ENCODE measurements around the gene BCL2L14.
"Not testable (repeated sequence)": the region's sequence is repeated elsewhere in the genome, so short reads cannot be mapped to it uniquely, and the experiment has no call there.

BCL2L14 gene

GRCh38 chr12:12107678-12108077, 36.9 kb downstream of the BCL2L14 start:
- no peak for DNase-seq (ENCODE audit: low read depth in 1 of 2, low spot score in 1 of 2)

DNA sequence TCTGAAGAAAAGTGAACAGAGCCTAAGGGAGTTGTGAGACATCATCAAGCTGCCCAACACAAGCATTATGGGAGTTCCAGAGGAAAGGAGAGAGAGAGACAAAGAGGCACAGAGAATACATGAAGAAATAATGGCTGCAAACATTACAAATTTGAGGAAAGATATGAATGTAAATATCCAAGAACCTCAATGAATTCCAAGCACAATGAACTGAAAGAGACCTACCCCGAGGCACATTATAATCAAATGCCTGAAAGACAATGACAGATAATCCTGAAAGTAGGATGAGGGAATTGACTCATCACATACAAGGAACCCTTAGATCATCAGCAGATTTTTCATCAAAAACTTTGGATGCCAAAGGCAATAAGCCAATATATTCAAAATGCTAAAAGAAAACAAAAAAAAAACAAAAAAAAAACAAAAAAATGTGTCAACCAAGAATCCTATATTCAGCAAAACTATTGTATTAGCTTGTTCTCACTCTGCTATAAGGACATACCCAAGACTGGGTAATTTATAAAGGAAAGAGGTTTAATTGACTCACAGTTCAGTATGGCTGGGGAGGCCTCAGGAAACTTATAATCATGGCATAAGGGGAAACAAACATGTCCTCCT, 37.8 kb downstream of the BCL2L14 start:
- DNase-seq (ENCODE audit: low read depth in 1 of 2, low spot score in 1 of 2) = no peak

- peak in 1 of 2 donors; percentile 4 for DNase-seq (ENCODE audit: low read depth in 1 of 2, low spot score in 1 of 2)
These were observed 40.3 kb downstream of the BCL2L14 start for GRCh38 chr12:12110923-12111555.

DNA sequence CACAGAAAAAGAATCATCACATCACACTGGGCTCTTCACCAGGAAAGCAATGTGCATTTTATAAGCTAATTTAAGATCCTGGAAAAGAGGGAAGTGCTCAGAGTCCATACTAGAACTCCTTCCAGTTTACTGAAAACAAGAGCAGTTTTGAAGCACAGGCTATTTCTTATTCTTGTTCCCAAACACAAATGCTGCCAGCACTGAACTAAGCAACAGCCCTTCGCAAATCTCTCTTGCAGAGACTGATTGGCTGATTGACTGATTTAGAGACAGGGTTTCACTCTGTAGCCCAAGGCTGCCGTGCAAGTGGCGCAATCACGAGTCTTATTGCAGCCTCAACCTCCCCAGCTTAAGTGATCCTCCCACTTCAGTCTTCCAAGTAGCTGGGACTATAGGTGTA, 44.8 kb downstream of the BCL2L14 start:
- DNase-seq (ENCODE audit: low read depth in 1 of 2, low spot score in 1 of 2) = no peak

- DNase-seq (ENCODE audit: low read depth in 1 of 2, low spot score in 1 of 2) = no peak
These were observed 45.9 kb downstream of the BCL2L14 start for GRCh38 chr12:12116677-12117076.

GRCh38 chr12:12121061-12121460, 50.3 kb downstream of the BCL2L14 start:
- DNase-seq (ENCODE audit: low read depth in 1 of 2, low spot score in 1 of 2) = no peak

DNA sequence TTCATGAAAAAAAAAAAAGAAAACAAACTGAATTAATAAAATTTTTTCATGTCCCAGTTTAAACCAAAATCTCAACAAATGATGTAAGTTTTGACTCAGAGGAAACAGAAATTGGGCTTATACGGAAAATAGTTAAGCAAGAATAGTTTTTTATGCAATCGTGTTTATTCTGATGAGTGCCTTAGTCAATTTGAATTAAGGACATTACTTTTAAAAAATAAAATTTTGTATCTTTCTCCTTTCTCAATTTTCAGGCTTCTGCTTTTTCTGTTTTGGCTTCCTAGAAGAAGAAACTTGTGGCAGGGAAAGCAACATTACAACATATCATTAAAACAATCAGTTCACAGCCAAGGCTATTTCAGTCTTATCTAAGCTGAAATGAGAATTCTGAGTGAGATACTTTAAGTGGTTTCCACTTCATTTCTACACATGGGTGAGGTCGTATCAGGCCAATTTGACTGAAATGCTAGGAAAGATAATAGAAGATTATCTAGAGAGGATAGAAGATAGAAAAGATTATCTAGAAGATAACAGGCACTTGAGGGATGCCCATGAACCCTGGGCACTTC, 52.4 kb downstream of the BCL2L14 start:
- DNase-seq (ENCODE audit: low read depth in 1 of 2, low spot score in 1 of 2) = no peak

DNA sequence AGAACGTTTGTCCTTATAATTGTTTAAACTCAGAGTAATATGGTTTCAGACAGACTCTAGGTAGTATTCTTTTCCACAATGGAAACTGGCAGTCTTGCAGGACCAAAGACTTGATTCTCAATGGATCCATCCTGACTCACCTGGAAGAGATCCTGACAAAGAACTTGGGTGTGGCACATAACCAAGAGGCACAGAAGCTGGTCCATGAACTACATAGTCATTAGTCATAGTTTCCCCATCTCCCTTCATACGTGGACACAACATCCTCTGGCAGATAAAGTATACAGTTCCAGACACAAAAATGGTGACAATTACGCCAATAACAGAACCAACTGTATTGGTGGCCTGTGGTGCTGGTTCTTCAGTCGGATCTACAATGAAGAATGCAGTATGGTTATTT, 55.8 kb downstream of the BCL2L14 start:
- no peak for DNase-seq (ENCODE audit: low read depth in 1 of 2, low spot score in 1 of 2)

DNA sequence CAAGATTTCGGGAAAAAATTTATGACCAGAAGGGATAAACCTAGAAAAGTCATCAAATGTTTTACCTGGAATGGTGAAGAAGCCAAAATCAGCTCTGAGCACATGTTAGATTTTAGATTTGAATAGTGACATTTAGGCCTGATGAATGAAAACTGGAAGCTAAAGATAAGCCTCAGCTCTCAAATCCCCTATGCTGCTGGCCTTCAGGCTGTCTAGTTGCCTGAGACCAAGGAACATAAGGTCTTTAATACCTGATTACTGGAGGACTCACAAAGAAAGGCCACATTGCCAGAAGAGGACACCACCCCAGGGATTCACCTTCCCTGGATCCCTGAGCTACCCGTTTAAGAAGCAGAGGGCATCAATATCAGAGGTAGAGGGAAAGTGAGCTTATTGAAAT, 56.6 kb downstream of the BCL2L14 start:
- no peak for DNase-seq (ENCODE audit: low read depth in 1 of 2, low spot score in 1 of 2)

GRCh38 chr12:12128670-12129069, 57.9 kb downstream of the BCL2L14 start:
- no peak for DNase-seq (ENCODE audit: low read depth in 1 of 2, low spot score in 1 of 2)

DNA sequence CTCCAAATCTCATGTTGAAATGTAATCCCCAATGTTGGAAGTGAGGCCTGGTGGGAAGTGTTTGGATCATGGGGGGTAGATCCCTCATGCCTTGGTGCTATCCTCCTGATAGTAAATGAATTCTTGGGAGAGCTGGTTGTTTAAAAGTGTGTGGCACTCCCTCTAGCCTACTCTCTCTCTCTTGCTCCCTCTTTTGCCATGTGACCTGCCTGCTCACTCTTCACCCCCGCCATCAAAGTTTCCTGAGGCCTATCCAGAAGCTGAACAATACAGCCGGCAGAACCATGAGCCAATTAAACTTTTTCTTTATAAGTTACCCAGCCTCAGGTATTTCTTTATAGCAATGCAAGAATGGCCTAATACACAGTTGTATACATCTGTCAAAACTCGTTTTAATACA, 62.5 kb downstream of the BCL2L14 start:
- DNase-seq (ENCODE audit: low read depth in 1 of 2, low spot score in 1 of 2) = no peak

DNA sequence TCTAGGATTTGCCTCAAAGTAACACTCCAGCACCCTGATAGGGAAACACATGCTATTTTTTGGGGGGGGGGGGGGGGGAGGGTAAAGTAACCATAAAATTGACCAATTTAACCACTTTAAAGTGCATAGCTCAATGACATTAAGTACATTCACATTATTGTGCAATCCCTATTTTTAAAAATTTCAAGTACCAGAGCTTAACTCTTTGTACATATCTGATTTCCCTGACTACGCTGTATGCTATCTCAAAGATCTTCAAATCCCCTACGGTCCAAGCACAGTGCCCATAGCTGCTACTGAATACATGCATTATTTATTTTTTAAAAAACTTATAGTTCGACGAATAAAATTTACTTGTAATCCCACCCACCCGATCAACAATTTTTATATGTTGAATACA, 63.0 kb downstream of the BCL2L14 start:
- DNase-seq (ENCODE audit: low read depth in 1 of 2, low spot score in 1 of 2) = no peak

GRCh38 chr12:12138203-12139154, 67.7 kb downstream of the BCL2L14 start:
- no peak for DNase-seq (ENCODE audit: low read depth in 1 of 2, low spot score in 1 of 2)

- DNase-seq (ENCODE audit: low read depth in 1 of 2, low spot score in 1 of 2) = no peak
These were observed 70.3 kb downstream of the BCL2L14 start for GRCh38 chr12:12141000-12141399.

GRCh38 chr12:12144531-12144930, 73.8 kb downstream of the BCL2L14 start:
- not testable (repeated sequence) for DNase-seq (ENCODE audit: low read depth in 1 of 2, low spot score in 1 of 2)

DNA sequence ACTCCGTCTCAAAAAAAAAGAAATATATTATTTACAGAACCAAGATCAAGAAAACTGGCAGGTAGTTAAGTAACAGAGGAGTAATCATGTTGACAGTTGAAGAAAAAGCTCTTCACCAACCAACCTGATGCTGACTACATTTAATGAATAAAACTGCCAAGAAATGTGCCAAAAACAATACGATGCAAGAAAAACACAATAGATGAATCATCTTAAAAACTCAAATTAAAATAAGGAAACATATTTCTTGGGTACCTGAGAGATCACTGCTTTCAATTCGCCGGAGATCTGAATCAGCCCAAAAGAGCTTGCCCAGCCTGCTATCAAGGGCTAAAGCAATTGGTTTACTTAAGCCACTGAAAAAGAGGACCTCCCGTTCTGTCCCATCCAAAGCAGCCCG, 76.4 kb downstream of the BCL2L14 start:
- DNase-seq (ENCODE audit: low read depth in 1 of 2, low spot score in 1 of 2) = no peak
